Adrenal gland (tissue), 19 donors: ENCODE measurements around the gene PAFAH1B2. TPM values are rescaled to one million over a fixed set of nuclear protein-coding genes. Genes with fewer than 3 reads are reported as not detected.

Source experiments
- DNase-seq, 7 donors: peaks; one replicate each; pipeline ENCODE4 v3.0.0-alpha.2; 2019 to 2020
- H3K27ac ChIP-seq, 5 donors: fragments of 200-600 bp; sonication (generic) in 4 of 5; 1 replicate in 3 of 5; 2 replicates in 2 of 5; pipeline versions ENCODE4 v1.5.1 to v1.8.0; 2016 to 2020; ENCODE audit warnings: mild to moderate bottlenecking in 1 of 5
- H3K27me3 ChIP-seq: fragments of 200-600 bp; 2 replicates; pipeline ENCODE4 v1.8.0; 2021
- H3K36me3 ChIP-seq, 2 donors: fragments of 200-600 bp; replicated peaks in 1 of 2; 1 replicate in 1 of 2; 2 replicates in 1 of 2; pipeline versions ENCODE4 v1.5.1 to v1.8.0; 2018 to 2022
- H3K4me1 ChIP-seq, 2 donors: fragments of 200-600 bp; replicated peaks in 1 of 2; 1 replicate in 1 of 2; 2 replicates in 1 of 2; pipeline versions ENCODE4 v1.5.1 to v1.8.0; 2018 to 2021
- H3K4me3 ChIP-seq, 4 donors: fragments of 200-600 bp; sonication (generic) in 3 of 4; one replicate each; pipeline ENCODE4 v1.5.1; 2016 to 2018
- H3K9me3 ChIP-seq, 3 donors: fragments of 200-600 bp; sonication (generic) in 1 of 3; replicated peaks in 1 of 3; 1 replicate in 2 of 3; 2 replicates in 1 of 3; pipeline versions ENCODE4 v1.5.1 to v1.8.0; 2016 to 2021
- POLR2A ChIP-seq, 2 donors: fragments of 450-650 bp; IDR thresholded peaks; one replicate each; pipeline ENCODE4 v1.6.1; 2017; ENCODE audit warnings: antibody characterized with exemption in 2 of 2, mild to moderate bottlenecking in 2 of 2, moderate library complexity in 1 of 2
- WGBS, 4 donors: extraction: QIAGEN DNeasy Blood & Tissue Kit in 2 of 4; methylation state at CpG; one replicate each; pipeline versions ENCODE4 v1.1.5 to v1.1.7; 2013 to 2017; 5-methylcytosine and 5-hydroxymethylcytosine counted together
- intact Hi-C, 2 donors: fragments of 100-400 bp; cut with DNase I; formaldehyde crosslinking; loops; one replicate each; pipeline versions ENCODE4 v1.14.1 to v1.15.0; 2022 to 2023
- long read RNA-seq, 10 donors: library from polyadenylated mRNA in 3 of 10; unstranded in 2 of 10; stranded (forward) in 1 of 10; transcript quantifications; one replicate each; pipeline ENCODE4 v2.0.0 and lab custom pipeline, GENCODE V29; 2021 to 2026
- polyA plus RNA-seq, 3 donors: library from polyadenylated mRNA; stranded (reverse); fragments of 200-250 nt in 2 of 3; fragments of 350-450 nt in 1 of 3; fragmentation: Illumina TruSeq in 1 of 3; extraction: RNeasy Lipid Tissue Mini Kit (QIAGEN cat#74804) in 1 of 3; gene quantifications; one replicate each; pipeline ENCODE4 v1.2.3, GENCODE V29; 2013 to 2014
- total RNA-seq, 9 donors: library from RNA; depleted of rRNA in 4 of 9; stranded (reverse); fragments of >200 nt in 4 of 9; fragments of 120-200 nt in 1 of 9; fragmentation: NEBNext Ultra II Directional in 1 of 9; extraction: Animal tissue kit (Norgen Biotek cat#: 25700) in 1 of 9; gene quantifications; one replicate each; pipeline versions ENCODE4 v1.1.0 to v1.2.4, GENCODE V29; 2013 to 2023
- TF ChIP-seq, protein P1 (sequence below), 6 experiments: fragments of 450-650 bp in 4 of 6; fragments of 200-600 bp in 2 of 6; sonication (generic) in 1 of 6; IDR thresholded peaks; 1 replicate in 5 of 6; 2 replicates in 1 of 6; pipeline versions ENCODE4 v1.5.1 to v1.8.0; 2016 to 2021; ENCODE audit warnings: antibody characterized with exemption in 6 of 6, mild to moderate bottlenecking in 2 of 6, moderate library complexity in 1 of 6
- donor health status: healthy with polysubstance abuse.
- donor health status: Bipolar disorder and iron deficiency.
- donor health status: DM: yes; HTN: yes; CAD: no.
- donor health status: DM: no; HTN: no; CAD: no.
- donor health status: DM: no; HTN: no; CAD: no.
- donor health status: DM: yes; HTN: yes; CAD: no.

The PAFAH1B2 gene, protein sequence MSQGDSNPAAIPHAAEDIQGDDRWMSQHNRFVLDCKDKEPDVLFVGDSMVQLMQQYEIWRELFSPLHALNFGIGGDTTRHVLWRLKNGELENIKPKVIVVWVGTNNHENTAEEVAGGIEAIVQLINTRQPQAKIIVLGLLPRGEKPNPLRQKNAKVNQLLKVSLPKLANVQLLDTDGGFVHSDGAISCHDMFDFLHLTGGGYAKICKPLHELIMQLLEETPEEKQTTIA
- total RNA-seq (100 to 1,000 TPM in 5 of 9 donors, 10 to 100 TPM in 4; 81.0 to 144 (median 104) TPM), polyA plus RNA-seq (10 to 100 TPM; 19.6 to 85.8 (median 29.5) TPM)
- long read RNA-seq, donor 1, full-length matches to known transcripts: 23 of 23 reads
- long read RNA-seq, donor 1, partial matches to known transcripts: 0 of 23 reads
- long read RNA-seq, donor 1, other reads (novel, unspliced or antisense): 0 of 23 reads
- long read RNA-seq, donor 2, full-length matches to known transcripts: 39 of 44 reads
- long read RNA-seq, donor 2, partial matches to known transcripts: 5 of 44 reads
- long read RNA-seq, donor 2, other reads (novel, unspliced or antisense): 0 of 44 reads
- long read RNA-seq, donor 3, full-length matches to known transcripts: 16 of 47 reads
- long read RNA-seq, donor 3, partial matches to known transcripts: 31 of 47 reads
- long read RNA-seq, donor 3, other reads (novel, unspliced or antisense): 0 of 47 reads
- long read RNA-seq, donor 4, full-length matches to known transcripts: 4 of 221 reads
- long read RNA-seq, donor 4, partial matches to known transcripts: 0 of 221 reads
- long read RNA-seq, donor 4, other reads (novel, unspliced or antisense): 217 of 221 reads
- long read RNA-seq, donor 5, full-length matches to known transcripts: 20 of 32 reads
- long read RNA-seq, donor 5, partial matches to known transcripts: 1 of 32 reads
- long read RNA-seq, donor 5, other reads (novel, unspliced or antisense): 11 of 32 reads
- long read RNA-seq, donor 6, full-length matches to known transcripts: 4 of 49 reads
- long read RNA-seq, donor 6, partial matches to known transcripts: 1 of 49 reads
- long read RNA-seq, donor 6, other reads (novel, unspliced or antisense): 44 of 49 reads
- long read RNA-seq, donor 7, full-length matches to known transcripts: 11 of 26 reads
- long read RNA-seq, donor 7, partial matches to known transcripts: 15 of 26 reads
- long read RNA-seq, donor 7, other reads (novel, unspliced or antisense): 0 of 26 reads
- long read RNA-seq, donor 8, full-length matches to known transcripts: 35 of 247 reads
- long read RNA-seq, donor 8, partial matches to known transcripts: 212 of 247 reads
- long read RNA-seq, donor 8, other reads (novel, unspliced or antisense): 0 of 247 reads
- long read RNA-seq, donor 9, full-length matches to known transcripts: 20 of 37 reads
- long read RNA-seq, donor 9, partial matches to known transcripts: 17 of 37 reads
- long read RNA-seq, donor 9, other reads (novel, unspliced or antisense): 0 of 37 reads
- long read RNA-seq, donor 10, full-length matches to known transcripts: 21 of 21 reads
- long read RNA-seq, donor 10, partial matches to known transcripts: 0 of 21 reads
- long read RNA-seq, donor 10, other reads (novel, unspliced or antisense): 0 of 21 reads

DNA sequence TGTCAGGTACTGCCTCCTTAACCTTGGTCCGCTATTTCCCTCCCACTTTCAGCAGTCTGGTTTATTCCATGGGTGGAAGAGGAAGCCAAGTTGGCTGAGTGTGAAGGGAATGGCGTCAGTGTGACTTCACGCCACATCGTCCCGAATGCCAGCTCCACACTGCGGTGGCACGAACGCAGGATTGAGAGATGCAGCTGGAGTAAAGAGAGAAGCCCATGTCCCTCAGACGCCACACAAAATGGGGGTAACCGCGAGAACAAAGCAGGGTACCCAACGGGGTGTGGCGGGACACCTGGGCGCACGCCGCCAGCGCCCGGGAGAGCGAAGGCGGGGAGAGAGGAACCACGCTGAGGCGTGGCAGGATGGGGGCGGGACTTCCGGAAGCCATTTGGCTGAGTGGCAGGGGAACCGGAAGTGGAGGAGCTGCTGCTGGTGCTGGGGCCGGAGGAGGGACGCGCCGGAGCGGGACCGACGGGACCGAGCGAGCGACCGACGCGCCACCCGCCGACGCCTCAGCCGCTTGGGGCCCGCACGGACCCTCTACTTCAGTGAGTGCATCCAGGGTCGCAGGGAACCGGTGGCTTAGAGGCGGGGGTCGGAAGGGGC is at the start of gene PAFAH1B2:
Gene PAFAH1B2 (plus strand): TSS at position 417 of the 606 bp plus-strand sequence. CDS start 8,161 bp downstream, outside the sequence.
- DNase-seq: peak; percentile 94 to 98 (median 97)
- Histone ChIP-seq H3K4me3 (peak within 1 kb of the TSS; percentile 63 to 94 (median 85)), H3K9me3 (no peaks in the 10 kb centered on the region), H3K27me3 (no peaks in the 10 kb centered on the region), H3K27ac (peak within 1 kb of the TSS; percentile 79 to 95 (median 94)), H3K36me3 (peaks cover 0 to 7% of the 10 kb centered on the region in 2 donors), H3K4me1 (peaks cover 21 to 37% of the 10 kb centered on the region in 2 donors)
- intact Hi-C loops: no loop called here
- 0 to 1% (median 0%) methylated on average over 19 to 48 of the region's 48 CpGs for WGBS, 4 donors
- TF ChIP-seq POLR2A (IDR thresholded peaks at IDR 0.05): peak; percentile 57 to 89
- TF ChIP-seq, protein P1, sequence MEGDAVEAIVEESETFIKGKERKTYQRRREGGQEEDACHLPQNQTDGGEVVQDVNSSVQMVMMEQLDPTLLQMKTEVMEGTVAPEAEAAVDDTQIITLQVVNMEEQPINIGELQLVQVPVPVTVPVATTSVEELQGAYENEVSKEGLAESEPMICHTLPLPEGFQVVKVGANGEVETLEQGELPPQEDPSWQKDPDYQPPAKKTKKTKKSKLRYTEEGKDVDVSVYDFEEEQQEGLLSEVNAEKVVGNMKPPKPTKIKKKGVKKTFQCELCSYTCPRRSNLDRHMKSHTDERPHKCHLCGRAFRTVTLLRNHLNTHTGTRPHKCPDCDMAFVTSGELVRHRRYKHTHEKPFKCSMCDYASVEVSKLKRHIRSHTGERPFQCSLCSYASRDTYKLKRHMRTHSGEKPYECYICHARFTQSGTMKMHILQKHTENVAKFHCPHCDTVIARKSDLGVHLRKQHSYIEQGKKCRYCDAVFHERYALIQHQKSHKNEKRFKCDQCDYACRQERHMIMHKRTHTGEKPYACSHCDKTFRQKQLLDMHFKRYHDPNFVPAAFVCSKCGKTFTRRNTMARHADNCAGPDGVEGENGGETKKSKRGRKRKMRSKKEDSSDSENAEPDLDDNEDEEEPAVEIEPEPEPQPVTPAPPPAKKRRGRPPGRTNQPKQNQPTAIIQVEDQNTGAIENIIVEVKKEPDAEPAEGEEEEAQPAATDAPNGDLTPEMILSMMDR (IDR thresholded peaks at IDR 0.05): no peak

DNA sequence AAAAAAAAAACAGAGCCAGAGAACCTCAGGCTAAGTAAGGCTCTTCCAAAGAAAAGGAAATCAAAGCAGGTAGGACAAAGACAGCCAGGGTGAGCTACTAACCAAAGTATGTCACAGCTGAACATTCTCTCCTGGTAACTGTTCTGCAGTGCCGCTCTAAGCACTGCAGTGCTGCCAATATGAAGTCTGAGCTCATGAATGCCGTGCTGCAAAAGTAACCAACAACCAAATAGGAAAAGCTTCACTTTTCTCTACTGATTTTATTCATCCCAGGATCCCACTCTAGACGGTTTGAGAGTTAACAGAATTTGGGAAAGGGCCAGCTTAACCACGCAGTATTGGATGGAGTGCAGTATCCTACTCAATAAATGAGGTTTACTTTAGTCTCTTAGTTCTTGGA is 49.3 kb upstream of the PAFAH1B2 start:
- intact Hi-C loops: loop anchor here in 1 of 2 donors (10.0 kb wide), 1 partner anchor 60 kb away; no protein-coding TSS in a partner anchor
- Histone ChIP-seq H3K36me3 (no peaks in the 10 kb centered on the region), H3K27ac (no peak overlapping the region), H3K27me3 (no peaks in the 10 kb centered on the region), H3K4me1 (peaks cover 22 to 56% of the 10 kb centered on the region in 2 donors), H3K4me3 (no peak overlapping the region), H3K9me3 (no peaks in the 10 kb centered on the region)
- DNase-seq: no peak
- TF ChIP-seq, protein P1 (IDR thresholded peaks at IDR 0.05): no peak
- TF ChIP-seq POLR2A (IDR thresholded peaks at IDR 0.05): no peak
- 54 to 72% (median 65%) methylated on average over 4 of the region's 4 CpGs for WGBS, 4 donors

DNA sequence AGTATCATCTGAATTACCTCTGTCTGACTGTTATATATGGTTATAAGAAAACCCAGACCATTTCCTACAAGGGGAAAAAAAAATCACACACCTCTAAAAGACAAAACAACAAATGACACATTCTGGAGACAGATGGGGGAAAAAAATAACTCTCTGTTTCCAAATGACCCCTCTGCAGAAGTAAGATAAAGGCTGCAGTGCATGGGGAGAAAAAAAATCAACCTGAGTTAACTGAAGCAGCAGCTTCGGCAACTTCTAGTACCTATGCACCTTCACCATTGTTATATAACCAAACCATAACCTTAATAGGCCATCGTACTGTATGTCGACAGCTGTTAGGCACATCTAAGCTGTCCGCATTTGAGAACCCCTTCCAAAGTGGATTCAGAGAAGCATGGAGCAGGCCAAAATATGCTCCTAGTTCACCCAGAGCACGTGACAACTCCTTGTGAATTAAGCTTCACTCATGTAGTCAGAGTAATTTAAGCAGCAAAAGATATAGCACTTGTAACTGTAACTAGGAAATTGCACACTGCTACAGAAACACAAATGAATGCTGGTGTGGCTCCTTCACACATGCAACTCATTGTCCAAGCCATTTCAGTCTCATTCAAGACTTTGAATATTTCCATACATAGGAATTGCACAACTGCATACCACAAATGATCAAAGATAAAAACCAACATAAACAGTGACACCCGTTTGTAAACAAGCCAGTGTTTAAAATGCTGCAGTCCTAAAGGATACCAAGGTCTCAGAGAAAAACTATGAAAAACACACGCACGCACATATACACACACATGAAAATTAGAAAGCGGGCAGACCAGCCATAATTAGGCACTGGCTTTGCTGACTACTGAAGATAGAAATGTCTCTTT is 48.6 kb upstream of the PAFAH1B2 start:
- Histone ChIP-seq H3K9me3 (no peaks in the 10 kb centered on the region), H3K4me1 (peaks cover 22 to 56% of the 10 kb centered on the region in 2 donors), H3K27ac (peak overlapping the region in 2 of 5 donors; percentile 56 to 96), H3K4me3 (no peak overlapping the region), H3K36me3 (no peaks in the 10 kb centered on the region), H3K27me3 (no peaks in the 10 kb centered on the region)
- 48 to 72% (median 66%) methylated on average over 9 of the region's 9 CpGs for WGBS, 4 donors
- intact Hi-C loops: loop anchor here in 1 of 2 donors (10.0 kb wide), 1 partner anchor 61 kb away; no protein-coding TSS in a partner anchor
- TF ChIP-seq POLR2A (IDR thresholded peaks at IDR 0.05): no peak
- TF ChIP-seq, protein P1 (IDR thresholded peaks at IDR 0.05): no peak
- no peak for DNase-seq
